Chondrocyte (in vitro differentiated cells): Measurements from ENCODE around the gene TTF2. TPM values are rescaled to one million over a fixed set of nuclear protein-coding genes. Genes with fewer than 3 reads are reported as not detected.

Experiments
- DNase-seq: peaks from one replicate; pipeline ENCODE4 v3.0.0; 2021; ENCODE audit warnings: mixed read lengths, low spot score
- H3K27ac Mint-ChIP-seq: one replicate; pipeline ENCODE4 v1.8.0; 2021; ENCODE audit warnings: mild to moderate bottlenecking, moderate library complexity, mixed read lengths; ENCODE audit not compliant: unreplicated experiment
- H3K27me3 Mint-ChIP-seq: 2 replicates; pipeline ENCODE4 v1.8.0; 2021; ENCODE audit warnings: low read depth, mixed read lengths
- H3K36me3 Mint-ChIP-seq: 2 replicates; pipeline ENCODE4 v1.8.0; 2021; ENCODE audit warnings: low read depth, mixed read lengths
- H3K4me1 Mint-ChIP-seq: 2 replicates; pipeline ENCODE4 v1.8.0; 2021; ENCODE audit warnings: low read depth, mild to moderate bottlenecking, mixed read lengths
- H3K4me3 Mint-ChIP-seq: one replicate; pipeline ENCODE4 v1.8.0; 2021; ENCODE audit warnings: mild to moderate bottlenecking, moderate library complexity, mixed read lengths; ENCODE audit not compliant: unreplicated experiment
- H3K9me3 Mint-ChIP-seq: 2 replicates; pipeline ENCODE4 v1.8.0; 2021; ENCODE audit warnings: low read depth, mixed read lengths
- total RNA-seq: library from RNA; stranded (reverse); gene quantifications from 3 replicates; pipeline ENCODE4 v1.2.1, GENCODE V29; 2021
- TF ChIP-seq, protein P1 (sequence below): fragments of 200-600 bp; sonication (generic); IDR thresholded peaks from 2 replicates; pipeline ENCODE4 v1.5.0; 2021; ENCODE audit warnings: antibody characterized with exemption, mild to moderate bottlenecking, moderate library complexity

TTF2 gene
- total RNA-seq, 1 donor from 2014 or later, result 16.4 TPM

DNA sequence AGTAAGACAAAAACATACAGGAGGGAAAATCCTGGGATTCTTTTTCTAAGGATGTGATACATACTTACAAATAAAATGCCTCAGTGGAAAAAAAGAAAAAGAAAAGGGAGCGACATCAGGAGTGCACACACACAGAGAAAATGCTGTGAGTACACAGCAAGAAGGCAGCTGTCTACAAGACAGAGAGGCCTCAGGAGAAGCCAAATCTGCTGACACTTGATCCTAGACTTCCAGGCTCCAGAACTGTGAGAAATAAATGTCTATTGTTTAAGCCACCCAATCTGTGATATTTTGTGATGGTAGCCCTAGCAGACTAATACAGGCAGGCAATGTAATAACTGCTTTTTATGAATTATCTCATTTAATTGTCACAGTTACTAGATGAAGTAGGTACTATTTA is 78.4 kb downstream of the TTF2 start:
- no peak for DNase-seq
- TF ChIP-seq, protein P1, sequence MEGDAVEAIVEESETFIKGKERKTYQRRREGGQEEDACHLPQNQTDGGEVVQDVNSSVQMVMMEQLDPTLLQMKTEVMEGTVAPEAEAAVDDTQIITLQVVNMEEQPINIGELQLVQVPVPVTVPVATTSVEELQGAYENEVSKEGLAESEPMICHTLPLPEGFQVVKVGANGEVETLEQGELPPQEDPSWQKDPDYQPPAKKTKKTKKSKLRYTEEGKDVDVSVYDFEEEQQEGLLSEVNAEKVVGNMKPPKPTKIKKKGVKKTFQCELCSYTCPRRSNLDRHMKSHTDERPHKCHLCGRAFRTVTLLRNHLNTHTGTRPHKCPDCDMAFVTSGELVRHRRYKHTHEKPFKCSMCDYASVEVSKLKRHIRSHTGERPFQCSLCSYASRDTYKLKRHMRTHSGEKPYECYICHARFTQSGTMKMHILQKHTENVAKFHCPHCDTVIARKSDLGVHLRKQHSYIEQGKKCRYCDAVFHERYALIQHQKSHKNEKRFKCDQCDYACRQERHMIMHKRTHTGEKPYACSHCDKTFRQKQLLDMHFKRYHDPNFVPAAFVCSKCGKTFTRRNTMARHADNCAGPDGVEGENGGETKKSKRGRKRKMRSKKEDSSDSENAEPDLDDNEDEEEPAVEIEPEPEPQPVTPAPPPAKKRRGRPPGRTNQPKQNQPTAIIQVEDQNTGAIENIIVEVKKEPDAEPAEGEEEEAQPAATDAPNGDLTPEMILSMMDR, result no peak
- no peaks in the 10 kb centered on the region for H3K36me3 Mint-ChIP-seq
- no peak overlapping the region for H3K27ac Mint-ChIP-seq
- no peaks in the 10 kb centered on the region for H3K27me3 Mint-ChIP-seq
- no peak overlapping the region for H3K4me3 Mint-ChIP-seq
- H3K9me3 Mint-ChIP-seq, result no peaks in the 10 kb centered on the region
- H3K4me1 Mint-ChIP-seq, result no peaks in the 10 kb centered on the region

DNA sequence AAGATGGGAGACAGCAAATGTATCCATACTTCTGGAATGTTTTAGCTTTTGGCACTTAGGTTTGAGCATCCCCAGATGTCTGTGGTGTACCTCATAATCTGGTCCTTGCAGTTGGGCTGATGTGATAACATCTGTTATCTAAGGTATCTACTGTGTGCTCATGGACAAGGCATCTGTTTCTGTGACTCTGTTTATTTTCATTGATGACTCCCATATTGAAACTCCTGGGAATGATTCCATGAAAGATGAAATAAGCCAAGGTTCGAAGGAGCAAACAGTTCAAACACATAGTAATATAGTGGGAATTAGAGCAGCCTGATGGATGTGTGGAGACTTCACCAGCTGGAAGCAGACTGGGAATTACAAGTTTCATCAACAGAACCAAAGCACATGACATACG is 82.1 kb downstream of the TTF2 start:
- Mint-ChIP-seq H3K27me3 (no peaks in the 10 kb centered on the region), H3K4me3 (no peak overlapping the region), H3K4me1 (peaks cover 13% of the 10 kb centered on the region), H3K27ac (no peak overlapping the region), H3K9me3 (no peaks in the 10 kb centered on the region), H3K36me3 (no peaks in the 10 kb centered on the region)
- DNase-seq, result no peak
- TF ChIP-seq, protein P1, result no peak

DNA sequence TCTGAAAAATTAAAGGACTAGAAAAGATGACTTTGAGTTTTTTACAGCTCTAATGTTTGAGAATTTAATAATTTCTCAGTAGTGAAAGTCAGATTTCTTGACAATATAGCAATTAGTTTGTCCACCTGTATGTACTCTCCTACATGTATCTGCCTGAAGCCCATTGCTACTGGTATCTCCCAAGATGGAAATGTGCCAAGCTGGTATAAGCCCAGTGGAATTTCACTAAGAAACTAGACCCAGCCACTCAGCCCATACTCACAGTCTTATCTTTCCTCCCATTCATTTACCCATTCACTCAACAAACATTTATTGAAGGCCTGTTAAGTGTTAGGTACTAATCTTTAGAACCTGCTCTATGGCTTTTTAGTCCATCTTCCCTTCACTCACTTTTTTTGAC is 83.0 kb downstream of the TTF2 start:
- Mint-ChIP-seq H3K27me3 (no peaks in the 10 kb centered on the region), H3K4me1 (peaks cover 23% of the 10 kb centered on the region), H3K27ac (no peak overlapping the region), H3K4me3 (no peak overlapping the region), H3K9me3 (no peaks in the 10 kb centered on the region), H3K36me3 (no peaks in the 10 kb centered on the region)
- DNase-seq, result no peak
- TF ChIP-seq, protein P1, result no peak

DNA sequence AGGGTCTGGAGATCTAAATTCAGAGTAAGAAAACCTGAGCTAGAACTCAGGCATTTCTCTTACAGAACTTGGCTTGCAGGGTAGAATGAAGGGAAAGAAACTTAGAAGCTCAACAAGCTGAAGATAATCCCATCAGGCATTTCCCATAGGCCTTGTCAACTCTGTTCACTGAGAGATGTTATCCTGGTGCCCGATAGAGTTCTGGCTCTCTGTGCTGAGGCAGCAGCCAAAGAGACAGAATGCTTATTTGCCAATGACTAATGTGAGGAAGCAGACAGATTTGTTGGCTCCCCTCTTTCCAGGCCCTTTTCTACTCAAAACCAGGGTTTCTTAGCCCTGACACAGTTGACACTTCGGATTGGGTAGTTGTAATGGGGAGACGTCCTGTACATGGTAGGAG is 83.7 kb downstream of the TTF2 start:
- no peaks in the 10 kb centered on the region for H3K27me3 Mint-ChIP-seq
- no peak for DNase-seq
- no peak overlapping the region for H3K4me3 Mint-ChIP-seq
- peaks cover 30% of the 10 kb centered on the region for H3K4me1 Mint-ChIP-seq
- TF ChIP-seq, protein P1, result no peak
- H3K36me3 Mint-ChIP-seq, result no peaks in the 10 kb centered on the region
- H3K9me3 Mint-ChIP-seq, result no peaks in the 10 kb centered on the region
- no peak overlapping the region for H3K27ac Mint-ChIP-seq

GRCh38 chr1:117146072-117146471 is 85.9 kb downstream of the TTF2 start:
- H3K27me3 Mint-ChIP-seq, result no peaks in the 10 kb centered on the region
- H3K36me3 Mint-ChIP-seq, result no peaks in the 10 kb centered on the region
- TF ChIP-seq, protein P1, result no peak
- H3K4me3 Mint-ChIP-seq, result no peak overlapping the region
- no peak for DNase-seq
- no peaks in the 10 kb centered on the region for H3K9me3 Mint-ChIP-seq
- peak overlapping the region; percentile 87 for H3K27ac Mint-ChIP-seq
- peaks cover 33% of the 10 kb centered on the region for H3K4me1 Mint-ChIP-seq
